Fibroblast of skin of back (primary cell): Measurements from ENCODE around the gene CRIP2.

Source experiments
- DNase-seq: peaks from one replicate; pipeline ENCODE4 v3.0.0-alpha.2; 2013

CRIP2 gene

DNA sequence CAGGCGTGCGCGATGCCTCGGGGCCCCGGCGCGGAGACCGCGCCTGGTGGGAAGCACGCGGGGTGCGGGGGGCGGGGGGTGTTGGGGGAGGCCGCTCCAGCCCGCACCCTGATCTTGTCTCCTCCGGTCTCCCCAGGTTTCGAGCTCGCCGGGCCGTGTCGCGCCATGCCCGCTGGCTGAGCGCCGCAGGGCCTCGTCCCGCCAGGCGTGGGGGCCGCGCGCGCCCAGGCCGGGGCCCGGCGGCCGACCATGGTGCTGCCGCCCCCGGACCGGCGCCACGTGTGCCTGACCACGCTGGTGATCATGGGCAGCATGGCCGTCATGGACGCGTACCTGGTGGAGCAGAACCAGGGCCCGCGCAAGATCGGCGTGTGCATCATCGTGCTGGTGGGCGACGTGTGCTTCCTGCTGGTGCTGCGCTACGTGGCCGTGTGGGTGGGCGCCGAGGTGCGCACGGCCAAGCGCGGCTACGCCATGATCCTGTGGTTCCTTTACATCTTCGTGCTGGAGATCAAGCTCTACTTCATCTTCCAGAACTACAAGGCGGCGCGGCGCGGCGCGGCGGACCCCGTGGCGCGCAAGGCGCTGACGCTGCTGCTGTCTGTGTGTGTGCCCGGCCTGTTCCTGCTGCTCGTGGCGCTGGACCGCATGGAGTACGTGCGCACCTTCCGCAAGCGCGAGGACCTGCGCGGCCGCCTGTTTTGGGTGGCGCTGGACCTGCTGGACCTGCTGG is 54.1 kb downstream of the CRIP2 start:
- no peak for DNase-seq

DNA sequence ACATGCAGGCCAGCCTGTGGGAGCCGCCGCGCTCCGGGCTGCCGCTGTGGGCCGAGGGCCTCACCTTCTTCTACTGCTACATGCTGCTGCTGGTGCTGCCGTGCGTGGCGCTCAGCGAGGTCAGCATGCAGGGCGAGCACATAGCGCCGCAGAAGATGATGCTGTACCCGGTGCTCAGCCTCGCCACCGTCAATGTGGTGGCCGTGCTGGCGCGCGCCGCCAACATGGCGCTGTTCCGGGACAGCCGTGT is 54.6 kb downstream of the CRIP2 start:
- no peak for DNase-seq
